ENCODE measurements around the gene CCDC33.

The CCDC33 gene

DNA sequence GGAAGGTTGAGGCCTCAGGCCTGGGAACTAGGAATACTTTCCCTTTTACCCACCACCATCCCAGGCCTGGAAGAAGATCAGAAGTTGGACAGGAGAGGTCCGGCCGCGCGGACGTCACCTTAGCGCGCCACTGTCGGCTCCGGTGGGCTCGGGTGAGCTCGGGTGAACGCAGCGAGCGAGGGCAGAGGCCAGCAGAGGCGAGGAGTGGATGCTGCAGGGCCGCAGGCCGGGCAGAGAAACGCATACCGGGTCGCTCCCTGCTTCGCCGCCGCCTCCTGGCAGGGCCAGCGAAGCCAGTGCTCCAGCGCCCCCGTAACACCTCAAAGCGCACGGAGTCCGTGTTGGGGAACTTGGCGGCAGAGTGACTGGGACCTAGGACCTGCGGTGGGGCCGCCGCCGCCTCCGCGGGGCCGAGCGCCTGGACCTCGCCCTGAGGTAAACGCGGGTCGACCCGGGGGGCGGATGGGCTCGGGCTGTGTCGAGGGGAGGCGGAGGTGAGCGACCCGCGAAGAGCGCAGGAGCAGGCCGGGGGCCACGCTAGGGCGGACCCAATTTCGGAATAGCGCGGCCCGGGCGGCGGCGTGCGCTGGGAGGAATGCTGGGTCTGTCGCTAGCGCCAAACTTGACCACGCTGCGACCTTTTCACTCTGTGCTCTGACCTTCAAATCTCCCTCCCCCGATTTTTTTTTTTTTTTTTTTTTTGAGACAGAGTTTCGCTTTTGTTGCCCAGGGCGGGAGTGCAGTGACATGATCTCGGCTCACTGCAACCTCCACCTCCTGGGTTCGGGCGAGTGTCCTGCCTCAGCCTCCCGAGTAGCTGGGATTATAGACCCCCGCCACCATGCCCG is 129.7 kb downstream of the CCDC33 start:
- no peak for DNase-seq (ENCODE audit: low read depth)

DNA sequence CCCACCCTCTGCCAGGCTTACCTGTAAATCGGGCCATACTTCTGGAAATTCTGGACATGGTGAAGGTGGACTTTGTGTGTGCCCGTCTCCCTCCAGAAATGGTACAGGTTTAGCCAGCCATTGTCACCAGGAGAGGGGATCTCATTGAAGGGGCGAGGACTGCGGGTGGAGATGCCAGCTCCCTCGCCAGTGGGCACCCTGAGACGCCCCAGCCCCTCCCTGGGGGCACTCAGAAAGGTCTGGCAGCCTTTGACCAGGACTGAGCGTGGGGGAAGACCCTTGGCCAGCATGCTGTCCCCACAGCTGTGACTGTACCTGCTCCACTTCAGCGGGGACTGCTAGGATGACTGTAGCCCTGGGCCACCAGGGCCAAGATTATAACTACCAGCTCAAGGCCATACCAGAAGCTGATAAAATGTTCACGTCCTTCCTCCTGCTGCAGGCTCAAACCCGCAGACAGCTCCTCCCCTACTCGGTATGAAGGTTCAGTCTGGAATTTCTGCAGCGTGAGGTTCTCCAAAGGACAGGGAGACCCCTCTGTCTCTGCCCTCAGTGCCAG is 131.2 kb downstream of the CCDC33 start, which contains the start of gene CYP11A1:
Gene CYP11A1 (minus strand): TSS at position 351 of the 559 bp plus-strand sequence. CDS start 61 bp downstream, at position 290.
- DNase-seq (ENCODE audit: low read depth) = no peak

DNA sequence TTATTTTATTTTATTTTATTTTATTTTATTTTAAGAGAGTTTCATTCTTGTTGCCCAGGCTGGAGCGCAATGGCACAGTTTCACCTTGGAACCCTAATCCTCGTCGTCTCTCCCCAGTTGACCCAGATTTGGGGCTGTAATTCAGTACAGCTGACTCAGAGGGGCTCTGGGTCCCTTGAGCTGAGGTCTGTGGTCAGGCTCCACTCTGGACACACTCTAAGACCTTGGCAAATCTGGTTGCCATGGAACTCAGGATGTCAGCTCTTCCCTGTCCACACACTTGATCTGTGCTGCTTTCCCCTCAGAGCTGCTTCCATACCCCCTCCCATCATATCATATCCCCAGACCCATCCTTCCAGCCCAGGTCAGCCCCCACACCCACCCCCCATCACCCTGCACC is 132.0 kb downstream of the CCDC33 start:
- DNase-seq (ENCODE audit: low read depth) = no peak

DNA sequence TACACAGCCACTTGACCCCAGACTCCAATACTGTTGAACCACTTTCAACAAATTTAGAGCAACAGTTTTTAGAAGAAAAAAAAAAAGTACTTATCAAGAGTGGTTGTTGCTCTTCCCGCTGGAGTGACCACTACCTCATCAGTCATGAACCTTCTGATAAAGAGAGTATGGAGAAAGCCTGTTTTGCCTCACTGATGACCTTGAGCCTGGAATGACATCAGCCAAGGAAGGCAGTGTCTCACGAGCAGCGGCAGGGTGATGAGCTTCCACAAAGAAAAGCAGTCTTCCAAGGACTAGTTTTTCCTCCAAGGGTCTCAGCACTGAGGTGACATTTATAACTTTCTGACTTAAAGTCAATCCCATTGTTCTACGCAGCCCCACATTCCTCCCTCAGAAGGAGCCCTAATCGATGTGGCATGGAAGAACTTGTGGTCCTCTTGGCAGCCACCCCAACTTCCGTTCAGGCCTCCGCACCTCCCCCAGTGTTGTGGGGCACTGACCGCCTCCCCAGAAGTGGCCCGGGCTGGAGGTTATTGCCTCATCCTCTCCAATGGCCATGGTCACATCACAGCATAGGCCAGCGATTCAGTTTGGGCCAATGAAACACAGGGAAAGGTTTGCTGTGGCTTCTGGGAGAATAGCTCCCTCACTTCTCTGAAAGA is 133.1 kb downstream of the CCDC33 start:
- no peak for DNase-seq (ENCODE audit: low read depth)

DNA sequence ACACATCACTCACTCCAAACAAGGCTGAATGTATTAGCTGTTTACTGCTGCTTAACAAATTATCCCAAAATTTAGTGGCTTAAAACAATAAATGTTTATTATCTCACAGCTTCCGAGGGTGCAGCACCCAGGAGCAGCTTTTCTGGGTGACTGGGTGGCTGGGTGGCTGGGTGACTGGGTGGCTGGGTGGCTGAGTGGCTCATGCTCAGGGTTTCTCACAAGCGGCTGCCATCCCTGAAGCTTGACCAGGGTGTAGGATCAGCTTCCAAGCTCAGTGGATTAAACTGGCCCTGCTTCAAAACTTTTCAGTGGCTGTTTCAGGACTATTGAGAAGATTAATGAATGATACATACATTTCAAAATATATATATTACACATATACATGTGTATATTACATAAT is 133.6 kb downstream of the CCDC33 start:
- no peak for DNase-seq (ENCODE audit: low read depth)

DNA sequence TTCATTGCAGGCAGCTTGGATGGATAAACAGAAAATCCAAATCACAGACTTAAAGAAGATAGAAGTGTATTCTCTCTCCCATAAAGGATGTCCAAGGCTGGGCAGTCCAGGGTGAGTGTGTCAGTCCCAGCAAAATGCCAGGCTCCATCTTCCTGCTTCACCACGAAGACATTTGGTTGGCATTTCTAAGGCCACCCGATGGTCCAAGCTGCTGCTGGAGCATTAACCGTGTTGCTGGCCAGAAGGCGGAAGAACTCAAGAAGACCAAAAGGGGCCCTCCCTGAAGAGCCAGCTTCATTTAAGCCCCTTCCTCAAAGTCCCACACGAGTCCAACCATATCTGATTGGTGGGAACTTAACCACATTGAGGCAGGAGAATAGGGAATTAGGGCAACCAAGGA is 134.3 kb downstream of the CCDC33 start:
- no peak for DNase-seq (ENCODE audit: low read depth)

DNA sequence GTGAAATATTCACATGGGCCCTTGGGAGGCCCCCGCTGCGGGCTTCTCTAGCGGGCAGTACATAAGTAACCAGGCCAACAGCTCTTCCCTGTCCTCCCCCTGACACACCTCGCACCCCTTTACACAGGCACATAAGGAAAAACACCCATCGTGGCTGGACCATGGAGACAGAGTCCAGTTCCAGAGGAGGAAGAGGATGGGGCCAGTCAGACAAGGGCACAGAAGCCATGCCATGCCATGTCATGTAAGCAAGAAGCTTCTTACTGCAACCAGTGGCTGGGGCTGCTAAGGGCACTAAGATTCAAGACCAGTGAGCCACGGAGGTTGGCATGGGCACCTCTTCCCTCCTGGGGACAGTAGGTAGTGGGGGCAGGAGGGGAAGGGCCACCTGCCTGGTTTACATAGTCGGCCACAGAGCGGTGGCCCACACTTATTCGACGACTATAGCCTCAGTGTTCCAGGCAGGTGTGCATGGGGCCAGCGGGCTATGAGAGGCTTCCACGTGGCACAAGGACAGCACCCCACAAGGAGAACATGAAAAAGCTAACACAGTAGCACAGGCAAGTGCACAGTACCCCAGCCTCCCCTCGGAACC is 137.0 kb downstream of the CCDC33 start:
- no peak for DNase-seq (ENCODE audit: low read depth)

DNA sequence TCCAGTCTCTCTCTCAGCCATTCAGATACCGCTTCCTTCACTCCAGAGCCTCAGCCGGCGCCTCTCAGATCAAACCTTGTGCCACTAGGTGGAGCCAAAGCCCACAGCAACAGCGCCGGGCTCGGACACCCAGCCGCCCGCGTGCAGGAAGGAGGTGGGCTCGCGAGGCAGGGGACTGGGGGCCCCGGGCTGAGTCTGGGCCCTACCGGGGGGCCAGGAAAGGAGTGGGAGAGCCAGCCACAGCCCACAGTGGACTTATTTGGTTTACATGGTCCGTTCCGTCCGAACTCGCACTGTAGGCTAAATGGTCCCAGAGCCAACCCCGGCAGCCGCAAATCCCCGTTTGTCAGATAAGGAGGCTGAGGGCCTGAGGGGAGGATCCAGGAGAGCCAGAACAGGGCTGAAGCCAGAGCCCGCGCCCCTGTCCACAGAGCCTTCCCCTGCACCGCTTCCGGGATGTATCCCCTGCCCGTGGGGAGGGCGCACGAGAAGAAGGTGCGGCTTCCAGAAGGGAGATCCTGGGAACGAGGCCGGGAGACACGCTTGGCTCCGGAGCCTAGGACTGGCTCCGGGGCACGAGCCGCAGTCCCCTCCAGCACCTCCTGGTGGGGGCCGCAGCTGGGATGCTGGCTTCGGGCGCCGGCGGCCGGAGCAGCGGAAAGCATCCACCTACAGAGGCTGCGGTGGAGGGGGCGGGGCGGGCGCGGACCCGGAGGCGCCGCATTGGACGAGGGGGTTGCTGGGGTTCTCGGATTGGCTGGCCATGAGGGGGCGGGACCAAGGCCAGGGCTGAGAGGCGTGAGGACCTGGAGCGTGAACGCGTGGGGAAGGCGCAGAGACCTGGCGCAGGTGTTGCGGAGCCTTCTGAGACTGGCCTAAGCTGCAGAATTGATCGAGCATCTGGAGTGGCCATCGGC is 137.9 kb downstream of the CCDC33 start:
- DNase-seq (ENCODE audit: low read depth) = no peak

DNA sequence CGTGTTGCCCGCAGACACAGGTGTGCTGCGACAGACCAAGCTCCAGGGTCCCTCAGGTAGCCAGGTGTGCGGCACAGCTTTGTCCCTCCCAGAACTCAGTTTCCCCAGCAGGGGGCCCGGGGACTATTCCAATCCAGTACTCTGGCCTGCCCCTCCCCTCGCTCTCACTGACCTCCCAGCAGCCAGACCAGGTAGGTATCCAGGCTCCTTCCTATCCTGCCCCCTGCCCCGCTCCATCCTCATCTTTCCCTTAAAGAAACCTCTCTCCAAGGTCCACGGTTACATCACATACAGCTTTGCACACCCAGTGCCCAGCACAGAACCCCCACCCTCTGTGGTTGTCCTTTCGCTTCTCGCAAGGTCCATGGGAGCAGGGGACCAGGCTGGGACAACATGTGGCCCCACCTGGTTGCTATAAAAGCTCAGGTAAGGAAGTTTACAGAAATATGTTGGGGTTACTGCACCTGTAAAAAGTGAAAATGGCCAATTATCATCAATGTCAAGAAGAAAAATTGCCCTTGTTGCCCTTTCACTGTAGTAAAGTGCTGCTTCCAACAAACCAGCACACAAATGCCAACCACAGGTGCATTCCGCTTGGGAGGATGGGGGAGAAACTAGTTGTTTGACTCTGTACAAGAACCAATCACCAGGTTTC is 138.6 kb downstream of the CCDC33 start:
- DNase-seq (ENCODE audit: low read depth) = no peak

DNA sequence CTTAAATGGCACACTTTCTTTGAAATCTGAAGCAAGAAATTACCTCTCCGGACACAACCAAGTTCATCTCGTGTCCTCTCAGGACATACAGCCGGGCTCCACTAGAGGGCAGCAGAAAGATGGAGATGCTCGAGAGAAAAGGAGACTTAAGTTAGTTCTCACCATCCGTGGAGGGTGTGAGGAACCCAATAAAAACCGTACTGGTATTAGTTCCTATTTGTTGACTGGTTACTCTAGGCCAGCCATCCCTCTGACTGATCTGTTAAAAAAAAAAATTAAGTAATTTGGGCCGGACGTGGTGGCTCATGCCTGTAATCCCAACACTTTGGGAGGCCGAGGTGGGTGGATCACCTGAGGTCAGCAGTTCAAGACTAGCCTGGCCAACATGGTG is 139.2 kb downstream of the CCDC33 start:
- DNase-seq (ENCODE audit: low read depth) = no peak

DNA sequence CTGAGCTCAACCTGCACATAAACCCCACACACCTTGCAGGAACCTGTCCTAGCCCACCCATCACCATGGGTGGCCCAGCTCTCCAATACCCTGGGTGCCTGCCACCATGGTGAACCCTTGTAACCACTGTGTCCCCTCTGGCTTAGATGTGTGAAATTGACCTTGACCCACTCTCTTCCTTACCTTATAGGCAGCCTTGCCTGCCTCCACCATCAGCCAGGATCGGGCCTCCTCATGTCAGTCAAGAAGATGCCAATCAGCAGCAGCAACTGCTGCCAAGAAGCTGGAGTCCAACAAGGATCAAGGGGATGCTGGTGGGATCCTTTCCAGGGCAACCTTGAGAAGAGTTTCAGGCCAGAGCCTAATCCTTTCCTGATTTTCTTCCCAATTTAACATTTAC is 140.1 kb downstream of the CCDC33 start:
- no peak for DNase-seq (ENCODE audit: low read depth)

DNA sequence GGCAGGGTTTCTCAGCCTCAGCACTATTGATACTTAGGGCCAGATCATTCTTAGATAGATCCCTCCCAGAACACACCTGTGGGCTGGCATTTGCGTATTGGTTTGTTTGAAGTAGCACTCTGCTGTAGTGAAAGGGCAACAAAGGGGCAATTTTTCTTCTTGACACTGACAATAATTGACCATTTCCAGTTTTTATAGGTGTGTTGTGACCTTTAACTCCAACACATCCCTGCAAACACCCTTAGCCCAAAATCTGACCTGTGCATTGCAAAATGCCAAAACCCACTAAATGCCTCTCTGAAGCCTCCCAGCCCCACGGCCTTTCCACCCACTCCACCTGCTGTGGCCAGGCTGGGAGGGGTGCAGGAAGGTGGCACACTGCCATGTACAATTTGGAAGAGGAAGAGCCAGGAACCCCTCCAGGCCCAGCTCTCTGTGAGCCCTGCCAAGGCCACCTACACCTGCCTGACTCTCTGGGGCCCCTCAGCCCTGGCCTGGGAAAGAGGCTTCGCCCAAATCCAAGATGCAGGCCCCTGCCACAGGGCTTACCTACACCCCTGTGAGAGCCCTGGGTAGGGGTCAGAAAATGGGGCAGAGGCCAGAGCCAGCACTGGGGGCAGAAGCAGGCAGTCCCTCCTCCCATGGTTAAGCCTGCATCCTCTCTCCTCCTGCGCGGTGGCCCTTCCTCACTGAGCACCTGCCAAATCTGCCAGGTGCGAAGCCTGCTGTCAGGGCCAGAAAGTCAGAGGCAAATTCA is 140.9 kb downstream of the CCDC33 start:
- no peak for DNase-seq (ENCODE audit: low read depth)

DNA sequence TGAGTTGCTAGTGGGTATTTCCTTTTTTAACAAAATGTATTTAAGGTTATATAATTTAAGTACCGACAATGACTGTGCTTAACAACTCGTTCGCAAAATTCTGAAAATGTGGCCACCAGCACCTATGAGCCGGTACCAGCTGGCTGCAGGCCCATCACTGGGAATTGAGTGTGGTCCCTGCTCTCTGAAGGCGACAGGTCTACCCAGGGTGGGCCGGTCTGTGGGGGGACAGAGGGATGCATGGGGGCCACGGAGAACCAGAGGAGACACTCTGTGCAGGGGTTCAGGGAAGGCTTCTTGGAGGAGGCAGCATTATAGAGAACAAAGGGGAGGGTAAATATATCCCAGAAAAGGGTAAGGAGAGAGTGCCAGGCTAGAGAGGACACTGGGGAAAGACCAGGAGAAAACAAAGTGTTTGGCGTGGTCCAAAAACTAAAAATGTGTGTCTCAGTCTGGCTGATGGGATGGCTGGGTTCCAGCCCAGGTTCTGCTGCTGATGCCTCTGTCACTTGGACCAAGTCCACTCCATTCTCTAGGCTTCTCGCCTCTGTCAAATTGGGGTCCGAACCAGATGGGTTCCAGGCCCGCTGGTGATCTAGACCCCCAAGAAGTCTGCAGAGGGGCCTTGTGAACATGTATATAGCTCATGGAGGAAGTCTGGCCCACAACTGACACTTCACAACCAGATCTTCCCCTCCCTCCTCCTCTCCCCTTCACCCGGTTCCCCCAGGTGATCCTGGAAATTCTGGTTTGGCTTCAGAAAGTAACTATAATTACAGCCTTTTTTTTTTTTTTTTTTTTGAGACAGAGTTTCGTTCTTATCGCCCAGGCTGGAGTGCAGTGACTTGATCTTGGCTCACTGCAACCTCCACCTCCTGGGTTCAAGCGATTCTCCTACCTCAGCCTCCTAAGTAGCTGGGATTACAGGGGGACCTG is 142.0 kb downstream of the CCDC33 start:
- no peak for DNase-seq (ENCODE audit: low read depth)

DNA sequence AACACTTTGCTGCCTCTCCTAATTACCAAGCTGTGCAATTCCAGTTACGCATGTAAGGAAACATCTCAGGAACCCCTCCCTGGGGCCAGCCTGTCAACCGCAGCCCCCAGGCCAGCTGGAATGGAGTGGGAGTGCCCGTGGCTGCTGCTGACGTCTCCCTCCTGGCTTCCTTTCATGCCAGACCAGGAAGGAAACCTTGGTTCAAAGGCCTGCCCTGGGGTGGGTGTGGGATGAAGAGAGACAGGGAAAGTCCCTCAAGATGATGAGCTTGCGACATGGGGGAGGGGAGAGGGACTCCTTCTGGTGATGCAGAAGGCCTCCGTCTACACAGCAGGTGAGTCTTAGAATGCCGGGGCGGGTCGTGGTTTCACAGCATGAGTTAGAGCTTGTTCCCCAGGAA is 142.7 kb downstream of the CCDC33 start:
- no peak for DNase-seq (ENCODE audit: low read depth)

DNA sequence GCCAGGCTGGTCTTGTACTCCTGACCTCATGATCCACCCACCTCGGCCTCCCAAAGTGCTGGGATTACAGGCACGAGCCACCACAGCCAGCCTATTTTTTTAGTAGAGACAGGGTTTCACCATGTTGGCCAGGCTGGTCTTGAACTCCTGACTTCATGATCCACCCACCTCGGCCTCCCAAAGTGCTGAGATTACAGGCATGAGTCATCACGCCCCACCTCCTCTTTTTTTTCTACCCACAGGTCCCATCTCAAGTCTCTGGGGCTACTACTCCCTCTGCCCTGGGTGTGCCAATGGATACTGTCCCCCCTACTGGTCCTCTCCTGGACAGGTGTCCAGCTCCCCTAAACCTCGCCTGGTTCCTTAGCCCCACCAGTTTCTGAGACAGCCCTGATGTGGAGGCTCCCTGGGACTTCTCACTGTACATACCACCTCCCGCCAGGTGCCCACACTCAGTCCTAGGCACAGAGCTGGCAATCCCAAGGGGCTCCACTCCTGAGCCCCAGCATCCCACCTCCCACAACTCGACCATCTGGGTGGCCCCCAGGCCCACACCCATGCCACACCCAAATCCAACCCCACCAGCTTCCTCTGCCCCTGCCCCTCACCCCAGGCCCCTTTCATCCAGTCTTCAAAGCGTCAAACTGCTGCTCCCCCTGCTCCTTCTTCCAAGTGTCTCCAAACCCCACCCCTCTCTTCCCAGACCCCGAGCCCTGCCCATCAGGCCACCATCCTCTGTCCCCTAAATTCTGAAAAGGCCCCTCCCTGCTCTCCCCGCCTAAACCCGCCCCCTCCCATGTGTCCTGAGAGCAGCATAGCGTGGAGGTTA is 144.4 kb downstream of the CCDC33 start:
- no peak for DNase-seq (ENCODE audit: low read depth)

DNA sequence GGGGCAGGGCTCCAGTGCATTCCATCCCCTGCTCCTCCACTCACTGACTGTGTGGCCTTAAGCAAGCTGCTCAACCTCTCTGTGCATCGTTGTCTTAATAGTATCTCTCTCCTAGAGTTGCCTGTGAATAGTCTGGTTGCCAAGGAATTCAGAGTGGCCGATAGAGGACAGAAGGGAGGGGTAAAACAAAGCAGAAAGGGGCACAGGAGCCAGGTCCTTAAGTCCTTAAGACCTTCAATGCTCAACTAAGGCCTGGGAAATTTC is 145.0 kb downstream of the CCDC33 start:
- DNase-seq (ENCODE audit: low read depth) = no peak

DNA sequence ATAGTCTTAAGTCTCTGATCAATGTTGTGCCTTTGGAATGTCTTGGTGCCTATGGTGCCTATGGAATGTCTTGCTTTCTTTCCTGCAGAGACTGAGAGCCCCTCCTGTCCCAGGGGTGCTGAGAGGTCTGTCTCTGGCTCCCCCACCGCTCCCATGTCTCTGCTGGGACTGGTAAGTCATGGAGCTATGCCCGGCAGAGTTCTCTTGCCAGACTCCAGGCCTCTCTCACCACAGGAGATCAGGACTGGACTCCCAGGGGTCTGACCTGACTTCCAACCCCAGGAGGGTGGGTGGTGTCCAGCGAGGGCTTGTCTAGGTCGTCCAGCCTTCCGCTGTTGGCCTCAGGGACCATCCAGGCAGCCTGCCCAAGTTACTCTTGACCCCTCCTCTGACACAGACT is 145.4 kb downstream of the CCDC33 start:
- DNase-seq (ENCODE audit: low read depth) = no peak

DNA sequence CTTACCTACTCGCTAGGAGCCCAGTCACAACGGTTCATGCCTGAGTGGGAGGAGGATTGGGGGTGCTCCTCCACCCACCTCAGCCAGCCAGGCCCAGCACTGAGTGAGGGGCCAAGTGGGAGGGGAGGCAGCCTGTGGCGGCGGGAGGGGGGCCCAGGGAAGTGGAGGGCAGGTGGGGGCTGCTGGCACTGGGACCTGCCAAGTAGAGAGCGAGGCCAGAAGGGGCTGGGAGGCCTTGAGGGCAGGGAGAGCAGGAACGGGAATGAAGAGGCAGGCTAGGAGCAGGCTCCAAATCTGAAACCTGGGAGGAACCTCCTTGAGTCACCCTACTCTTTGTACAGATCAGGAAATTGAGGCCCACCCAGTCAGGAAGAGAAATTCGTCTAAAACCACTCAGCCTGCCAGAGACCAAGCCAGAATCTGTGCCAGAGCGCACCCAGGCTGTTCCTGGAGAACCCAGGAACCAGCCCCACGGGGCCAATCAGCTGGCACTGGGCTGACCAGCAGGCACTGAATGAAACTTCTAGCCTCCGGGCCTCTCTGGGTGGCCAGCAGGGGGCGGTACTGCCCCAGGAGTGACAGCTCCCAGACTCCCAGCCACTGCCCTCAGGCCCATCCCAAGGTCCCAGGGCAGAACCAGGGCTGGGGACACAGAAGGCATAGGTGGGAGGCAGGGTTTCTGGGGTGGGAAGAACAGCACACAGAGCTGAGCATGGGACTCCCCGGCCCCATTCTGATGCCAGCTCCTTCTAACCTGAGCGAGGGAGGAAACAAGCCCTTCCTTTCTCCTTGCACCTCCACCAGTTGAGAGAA is 146.1 kb downstream of the CCDC33 start:
- no peak for DNase-seq (ENCODE audit: low read depth)

Measured in non-pigmented ciliary epithelial cell (primary cell).